ENCODE measurements around the gene INO80D.
"Not testable (repeated sequence)": the region's sequence is repeated elsewhere in the genome, so short reads cannot be mapped to it uniquely, and the experiment has no call there.

- not testable (repeated sequence) for TF ChIP-seq CTCF, POLR2A (IDR thresholded peaks at IDR 0.05)
Observed at GRCh38 chr2:206098872-206099271, 12.9 kb upstream of the INO80D start.

All from heart left ventricle (tissue), 13 donors.